Retinal pigment epithelial cell (primary cell): ENCODE measurements around the gene CCDC136.

Source experiments
- DNase-seq: peaks from one replicate; pipeline ENCODE4 v3.0.0-alpha.2; 2010; ENCODE audit warnings: low read depth
- H3K4me3 ChIP-seq: 2 replicates; pipeline ENCODE4 v1.5.1; 2011; ENCODE audit warnings: mild to moderate bottlenecking, low read length, control low read depth, moderate library complexity
- TF ChIP-seq, protein P1 (sequence below): conservative IDR thresholded peaks from 2 replicates; pipeline ENCODE4 v1.5.1; 2011; ENCODE audit warnings: low read depth, low read length, control low read depth, inconsistent platforms

The CCDC136 gene

DNA sequence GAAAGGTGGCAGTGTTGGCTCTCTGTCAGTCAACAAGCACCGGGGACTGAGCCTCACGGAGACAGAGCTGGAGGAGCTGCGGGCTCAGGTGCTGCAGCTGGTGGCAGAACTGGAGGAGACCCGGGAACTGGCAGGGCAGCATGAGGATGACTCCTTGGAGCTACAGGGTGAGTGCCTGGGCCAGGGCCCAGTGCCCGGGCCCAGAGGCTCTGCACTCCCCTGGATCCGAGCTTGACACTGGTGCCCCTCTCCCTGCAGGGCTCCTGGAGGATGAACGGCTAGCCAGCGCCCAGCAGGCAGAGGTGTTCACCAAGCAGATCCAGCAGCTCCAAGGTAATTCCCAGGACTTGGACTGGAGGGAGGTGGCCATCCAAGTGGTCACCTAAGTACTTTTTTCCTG, 2.7 kb downstream of the CCDC136 start:
- TF ChIP-seq, protein P1, sequence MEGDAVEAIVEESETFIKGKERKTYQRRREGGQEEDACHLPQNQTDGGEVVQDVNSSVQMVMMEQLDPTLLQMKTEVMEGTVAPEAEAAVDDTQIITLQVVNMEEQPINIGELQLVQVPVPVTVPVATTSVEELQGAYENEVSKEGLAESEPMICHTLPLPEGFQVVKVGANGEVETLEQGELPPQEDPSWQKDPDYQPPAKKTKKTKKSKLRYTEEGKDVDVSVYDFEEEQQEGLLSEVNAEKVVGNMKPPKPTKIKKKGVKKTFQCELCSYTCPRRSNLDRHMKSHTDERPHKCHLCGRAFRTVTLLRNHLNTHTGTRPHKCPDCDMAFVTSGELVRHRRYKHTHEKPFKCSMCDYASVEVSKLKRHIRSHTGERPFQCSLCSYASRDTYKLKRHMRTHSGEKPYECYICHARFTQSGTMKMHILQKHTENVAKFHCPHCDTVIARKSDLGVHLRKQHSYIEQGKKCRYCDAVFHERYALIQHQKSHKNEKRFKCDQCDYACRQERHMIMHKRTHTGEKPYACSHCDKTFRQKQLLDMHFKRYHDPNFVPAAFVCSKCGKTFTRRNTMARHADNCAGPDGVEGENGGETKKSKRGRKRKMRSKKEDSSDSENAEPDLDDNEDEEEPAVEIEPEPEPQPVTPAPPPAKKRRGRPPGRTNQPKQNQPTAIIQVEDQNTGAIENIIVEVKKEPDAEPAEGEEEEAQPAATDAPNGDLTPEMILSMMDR = no peak
- no peak overlapping the region for H3K4me3 ChIP-seq
- DNase-seq = no peak

DNA sequence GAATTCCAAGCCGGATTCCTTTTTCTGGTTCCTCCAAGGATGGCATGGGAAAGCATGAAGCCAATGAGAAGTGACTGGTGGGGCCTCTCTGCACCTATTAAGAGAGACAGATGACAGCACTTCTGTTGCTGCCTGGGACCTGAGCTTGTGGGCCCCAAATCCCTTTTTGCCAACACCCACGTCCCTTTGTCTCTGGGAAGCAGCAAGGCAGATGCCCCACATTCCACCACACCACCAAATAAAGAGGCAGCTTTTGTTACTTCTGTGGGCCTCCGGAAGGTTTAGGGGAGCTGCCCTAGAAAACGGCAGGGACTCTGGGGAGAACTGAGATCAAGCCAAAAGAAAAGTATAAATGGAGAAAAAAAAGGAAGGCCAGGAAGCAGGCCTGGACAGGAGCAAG, 3.4 kb downstream of the CCDC136 start:
- H3K4me3 ChIP-seq = no peak overlapping the region
- no peak for DNase-seq
- TF ChIP-seq, protein P1 = no peak

DNA sequence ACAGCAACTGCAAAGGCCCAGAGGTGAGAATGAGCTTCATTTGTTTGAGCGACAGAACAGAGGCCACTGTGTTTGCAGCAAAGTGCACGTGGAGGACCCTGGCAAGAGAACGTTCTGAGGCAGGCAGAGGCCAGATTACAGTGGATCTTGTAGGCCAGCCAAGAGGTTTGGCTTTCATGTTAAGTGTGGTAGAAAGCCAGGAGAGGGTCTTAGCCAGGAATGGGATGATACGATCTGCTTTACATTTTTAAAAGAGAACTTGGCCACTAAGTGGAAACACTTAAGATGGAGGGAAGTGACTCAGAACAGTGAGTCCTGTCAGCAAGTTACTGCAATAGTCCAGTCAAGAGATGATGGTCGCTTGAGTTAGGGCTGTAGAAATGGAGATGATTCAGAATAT, 4.6 kb downstream of the CCDC136 start:
- TF ChIP-seq, protein P1 = no peak
- no peak overlapping the region for H3K4me3 ChIP-seq
- DNase-seq = no peak

DNA sequence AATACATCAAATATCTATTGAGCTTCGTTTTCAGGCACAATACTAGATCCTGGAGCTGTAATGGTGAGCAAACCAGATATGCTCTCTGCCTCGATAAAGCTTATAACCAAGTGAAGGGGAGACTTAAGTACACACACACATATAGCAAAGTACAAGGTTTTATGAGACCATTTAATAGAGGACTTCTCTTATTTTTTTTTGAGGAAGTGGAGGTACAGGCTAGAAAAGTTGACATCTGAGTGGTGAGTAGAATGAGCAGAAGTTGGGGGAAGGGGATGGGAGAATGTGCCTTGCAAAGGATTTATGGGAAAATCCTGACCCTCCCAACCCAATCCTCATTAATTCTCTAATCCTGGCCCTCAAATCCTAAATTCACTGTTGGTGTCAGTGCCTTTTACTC, 7.7 kb downstream of the CCDC136 start:
- no peak for DNase-seq
- TF ChIP-seq, protein P1 = no peak

DNA sequence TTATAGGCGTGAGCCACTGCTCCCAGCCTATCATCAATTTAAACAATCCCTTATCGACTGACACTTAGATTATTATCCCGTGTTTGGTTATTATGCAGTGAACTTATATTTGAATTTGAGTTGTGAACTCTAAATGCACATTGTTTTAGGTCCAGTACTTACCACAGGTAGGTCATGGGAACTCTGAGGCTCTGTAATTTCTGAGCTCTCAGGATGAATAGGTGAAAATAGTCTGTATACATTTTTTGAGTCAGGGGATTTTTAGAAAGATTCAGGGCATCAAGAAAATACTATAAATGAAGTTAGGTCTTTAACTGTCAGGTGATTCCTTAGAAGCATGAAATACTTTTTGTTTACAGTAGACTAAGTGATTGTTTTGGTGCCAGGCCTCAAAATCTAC, 8.8 kb downstream of the CCDC136 start:
- TF ChIP-seq, protein P1 = no peak
- no peak for DNase-seq
- H3K4me3 ChIP-seq = no peak overlapping the region

More for the DNA sequence above, 7.7 kb downstream of the CCDC136 start:
- H3K4me3 ChIP-seq = no peak overlapping the region

DNA sequence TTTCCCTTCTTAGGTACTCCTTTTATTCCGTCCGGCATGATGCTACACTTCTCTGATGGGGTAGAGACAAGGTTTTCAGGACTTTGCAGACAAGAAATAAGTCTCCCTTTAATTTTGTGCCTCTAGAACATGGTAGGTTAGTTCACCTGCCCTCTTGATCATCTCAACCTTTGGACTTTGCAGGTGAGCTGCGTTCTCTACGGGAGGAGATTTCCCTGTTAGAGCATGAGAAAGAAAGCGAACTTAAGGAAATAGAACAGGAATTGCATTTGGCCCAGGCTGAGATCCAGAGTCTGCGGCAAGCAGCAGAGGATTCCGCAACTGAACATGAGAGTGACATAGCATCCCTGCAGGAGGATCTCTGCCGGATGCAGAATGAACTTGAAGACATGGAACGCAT, 9.2 kb downstream of the CCDC136 start:
- H3K4me3 ChIP-seq = no peak overlapping the region
- TF ChIP-seq, protein P1 = no peak
- DNase-seq = no peak

DNA sequence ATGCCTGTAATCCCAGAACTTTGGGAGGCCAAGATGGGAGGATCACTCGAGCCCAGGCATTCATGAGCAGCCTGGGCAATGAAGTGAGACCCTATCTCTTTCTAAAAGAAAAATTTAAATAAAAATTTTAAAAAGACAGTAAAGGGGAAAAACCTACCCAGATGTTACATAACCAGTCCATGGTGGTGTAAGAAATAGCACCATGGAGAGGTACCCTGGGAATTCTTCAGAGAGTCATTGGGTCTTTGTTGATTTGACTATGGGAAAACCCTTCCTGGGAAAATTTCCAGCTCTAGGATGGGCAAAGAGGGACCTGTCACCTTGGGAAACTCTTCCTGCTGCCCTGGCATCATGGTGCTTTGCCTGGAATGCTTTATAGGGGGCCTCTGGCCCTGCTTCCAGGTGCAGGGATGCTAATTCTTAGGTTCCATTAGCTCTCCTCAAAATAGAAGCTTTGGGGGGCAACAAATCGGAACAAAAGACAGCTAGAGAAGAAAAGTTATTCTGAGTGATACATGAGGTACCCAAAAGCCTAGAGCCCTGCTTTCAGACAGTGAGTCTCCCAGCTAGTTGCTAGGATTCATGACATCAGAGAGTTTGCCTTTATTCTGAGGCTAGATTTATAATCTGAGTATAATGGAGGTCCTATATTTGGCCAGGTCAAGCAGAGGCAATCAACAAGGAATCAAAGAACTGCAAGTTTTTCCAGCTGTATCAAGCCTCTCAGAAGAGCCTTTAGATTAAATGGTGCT, 10.1 kb downstream of the CCDC136 start:
- H3K4me3 ChIP-seq = no peak overlapping the region
- TF ChIP-seq, protein P1 = no peak
- DNase-seq = no peak
